Left kidney (tissue), 2 donors: ENCODE measurements around the gene CCL8. TPM values are rescaled to one million over a fixed set of nuclear protein-coding genes. Genes with fewer than 3 reads are reported as not detected.

Experiments
- DNase-seq: peaks from one replicate; pipeline ENCODE4 v3.0.0-alpha.2; 2013
- polyA plus RNA-seq: library from polyadenylated mRNA; unstranded; fragments of 120-200 nt; gene quantifications from one replicate; pipeline ENCODE4 v1.2.1, GENCODE V29; 2013; ENCODE audit not compliant: insufficient read length

The CCL8 gene
- polyA plus RNA-seq, 1 donor: 0.15 TPM

DNA sequence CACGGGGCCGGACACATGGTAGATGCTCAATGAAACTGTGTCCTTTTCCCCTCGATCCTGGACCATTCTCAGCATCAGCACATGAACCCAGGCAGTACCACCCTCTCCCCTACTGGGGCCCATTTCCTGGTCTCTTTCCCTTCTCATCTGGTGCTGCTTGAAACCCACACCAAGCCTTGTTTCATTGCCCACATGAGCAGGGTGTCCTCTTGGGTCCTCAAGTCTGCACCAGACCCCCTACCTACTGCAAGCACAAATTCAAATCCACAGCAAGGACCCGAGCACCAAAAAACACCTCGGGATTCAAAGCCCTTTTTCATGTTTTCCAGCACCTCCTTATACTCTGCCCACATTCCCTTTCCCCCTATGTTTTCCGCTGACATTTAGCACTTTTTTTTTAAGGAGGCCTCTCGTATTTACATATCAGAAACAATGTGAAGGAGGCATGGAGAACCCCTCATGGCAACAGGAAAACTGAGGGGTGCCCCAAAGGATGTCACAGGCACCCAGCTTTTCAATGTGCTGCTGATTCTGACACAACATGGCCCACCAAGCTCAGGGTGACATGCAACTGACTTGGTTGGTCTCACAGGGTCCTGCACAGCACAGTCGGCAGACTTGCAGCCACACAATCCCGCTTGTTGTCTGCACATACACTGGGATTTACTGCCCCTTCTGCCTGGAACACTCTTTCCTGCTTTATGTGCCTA, 48.4 kb downstream of the CCL8 start:
- no peak for DNase-seq

DNA sequence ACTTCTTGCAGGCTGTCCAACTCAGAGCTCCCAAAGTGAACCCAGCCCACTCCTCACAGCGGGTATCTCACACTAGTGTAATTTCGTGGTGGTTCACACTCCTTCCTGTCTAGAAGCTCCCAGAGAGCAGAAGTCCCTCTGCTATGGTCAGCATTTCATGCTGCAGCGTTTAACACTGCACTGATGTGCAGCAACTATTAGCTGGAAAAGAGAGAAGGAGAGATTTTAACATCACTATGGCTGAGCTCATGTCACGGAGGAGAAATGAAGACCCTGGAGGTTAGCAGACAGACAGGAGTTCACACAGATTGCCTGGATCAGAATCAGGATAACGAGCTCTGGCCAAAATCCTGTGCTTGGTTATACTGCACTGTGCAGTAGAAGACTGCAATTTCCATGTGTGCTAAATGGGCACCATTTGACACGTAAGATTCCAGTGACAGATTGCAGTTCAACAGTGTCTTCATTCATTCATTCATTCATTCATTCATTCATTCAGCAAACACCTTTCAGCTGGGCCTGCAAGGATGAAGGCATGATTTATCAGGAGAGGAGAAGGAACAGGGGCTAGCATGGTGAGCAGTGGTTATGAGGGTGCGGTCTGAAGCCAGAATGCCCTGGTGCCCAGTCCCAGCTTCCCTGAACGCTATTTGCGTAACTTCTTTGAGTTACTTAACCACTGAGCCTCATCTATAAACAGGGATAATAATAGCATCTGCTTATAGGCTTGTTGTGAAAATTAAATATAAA, 49.1 kb downstream of the CCL8 start:
- no peak for DNase-seq

- no peak for DNase-seq
These were observed 49.8 kb downstream of the CCL8 start for GRCh38 chr17:34368946-34369500.

GRCh38 chr17:34369571-34369970, 50.3 kb downstream of the CCL8 start:
- no peak for DNase-seq

GRCh38 chr17:34370376-34370996, 51.3 kb downstream of the CCL8 start:
- DNase-seq: no peak

- DNase-seq: no peak
These were observed 51.8 kb downstream of the CCL8 start for GRCh38 chr17:34370997-34371395.

Other genes with a start within 250 kb of the CCL8 start
- gene CCL2, start 64.2 kb upstream of the CCL8 start, polyA plus RNA-seq: 18.7 TPM
- gene CCL7, start 49.2 kb upstream of the CCL8 start, polyA plus RNA-seq: not detected
- 1.1 TPM for gene CCL11, start 33.7 kb upstream of the CCL8 start, polyA plus RNA-seq
- not detected for gene CCL13, start 37.0 kb downstream of the CCL8 start, polyA plus RNA-seq
- gene CCL1, start 43.8 kb downstream of the CCL8 start, polyA plus RNA-seq: not detected